Right ventricle myocardium superior (tissue), 1 donor: Measurements from ENCODE around the gene ENTPD8. TPM values are rescaled to one million over a fixed set of nuclear protein-coding genes. Genes with fewer than 3 reads are reported as not detected.

Experiments used
- ATAC-seq: fragments of 200-7000 bp; cut with Tn5 transposase; one replicate; pipeline ENCODE4 v1.9.1; 2020; ENCODE audit warnings: mild to moderate bottlenecking; ENCODE audit not compliant: poor library complexity
- DNase-seq: peaks from one replicate; pipeline ENCODE4 v3.0.0-alpha.2; 2020
- intact Hi-C: fragments of 100-400 bp; cut with DNase I; formaldehyde crosslinking; loops from one replicate; pipeline ENCODE4 v1.11.2; 2022
- total RNA-seq: library from RNA; stranded (reverse); fragmentation: NEBNext Ultra II Directional; extraction: Animal tissue kit (Norgen Biotek cat#: 25700); gene quantifications from one replicate; pipeline ENCODE4 v1.2.1, GENCODE V29; 2021
- donor health status: DM: no; HTN: yes; CAD: no; lungs with severe emphysema.

Gene ENTPD8
- total RNA-seq, 1 donor from 2014 or later = not detected

GRCh38 chr9:137460363-137461315 is 19.5 kb upstream of the ENTPD8 start:
- no peak for ATAC-seq
- intact Hi-C loops = no loop called here
- DNase-seq = peak; percentile 38

DNA sequence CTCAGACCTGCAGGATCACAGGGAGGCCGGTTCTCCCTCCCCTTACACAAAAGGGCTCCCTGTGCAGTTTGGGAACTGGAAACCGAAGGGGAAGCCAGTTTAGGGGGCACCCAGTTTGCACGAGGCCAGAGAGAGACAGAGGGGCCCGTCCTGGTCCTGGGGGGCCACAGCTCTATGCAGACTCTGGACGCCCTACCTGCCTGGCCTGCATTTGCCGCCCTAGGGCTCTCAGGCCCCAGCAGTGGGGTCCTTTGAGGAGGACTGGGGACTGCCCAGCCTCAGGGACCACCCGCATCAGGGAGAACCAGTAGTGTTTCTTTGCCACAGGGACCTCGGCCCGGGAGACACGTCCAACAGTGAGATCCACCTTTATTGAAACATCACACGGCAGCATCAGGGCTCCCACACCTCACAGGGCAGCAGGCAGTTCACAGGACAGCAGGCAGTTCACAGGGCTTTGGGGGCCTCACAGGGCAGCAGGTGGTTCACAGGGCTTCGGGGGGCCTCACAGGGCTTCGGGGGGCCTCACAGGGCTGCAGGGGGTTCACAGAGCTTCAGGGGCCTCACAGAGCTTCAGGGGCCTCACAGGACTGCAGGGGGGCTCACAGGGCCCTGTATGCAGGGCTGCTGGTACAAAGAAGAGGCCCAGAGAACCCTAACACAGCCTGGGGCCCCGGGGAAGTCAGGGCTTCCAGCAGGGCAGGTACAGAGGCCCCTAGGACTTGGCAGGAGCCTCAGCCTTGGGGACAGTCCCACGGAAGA is 18.6 kb upstream of the ENTPD8 start:
- ATAC-seq (no peak), DNase-seq (peak; percentile 37)
- intact Hi-C loops = no loop called here

GRCh38 chr9:137459152-137459600 is 18.0 kb upstream of the ENTPD8 start, which contains the start of gene NSMF:
Gene NSMF (minus strand): TSS chr9:137459334. CDS start chr9:137459102, 232 bp downstream.
- ATAC-seq (peak; percentile 93), DNase-seq (peak; percentile 97)

DNA sequence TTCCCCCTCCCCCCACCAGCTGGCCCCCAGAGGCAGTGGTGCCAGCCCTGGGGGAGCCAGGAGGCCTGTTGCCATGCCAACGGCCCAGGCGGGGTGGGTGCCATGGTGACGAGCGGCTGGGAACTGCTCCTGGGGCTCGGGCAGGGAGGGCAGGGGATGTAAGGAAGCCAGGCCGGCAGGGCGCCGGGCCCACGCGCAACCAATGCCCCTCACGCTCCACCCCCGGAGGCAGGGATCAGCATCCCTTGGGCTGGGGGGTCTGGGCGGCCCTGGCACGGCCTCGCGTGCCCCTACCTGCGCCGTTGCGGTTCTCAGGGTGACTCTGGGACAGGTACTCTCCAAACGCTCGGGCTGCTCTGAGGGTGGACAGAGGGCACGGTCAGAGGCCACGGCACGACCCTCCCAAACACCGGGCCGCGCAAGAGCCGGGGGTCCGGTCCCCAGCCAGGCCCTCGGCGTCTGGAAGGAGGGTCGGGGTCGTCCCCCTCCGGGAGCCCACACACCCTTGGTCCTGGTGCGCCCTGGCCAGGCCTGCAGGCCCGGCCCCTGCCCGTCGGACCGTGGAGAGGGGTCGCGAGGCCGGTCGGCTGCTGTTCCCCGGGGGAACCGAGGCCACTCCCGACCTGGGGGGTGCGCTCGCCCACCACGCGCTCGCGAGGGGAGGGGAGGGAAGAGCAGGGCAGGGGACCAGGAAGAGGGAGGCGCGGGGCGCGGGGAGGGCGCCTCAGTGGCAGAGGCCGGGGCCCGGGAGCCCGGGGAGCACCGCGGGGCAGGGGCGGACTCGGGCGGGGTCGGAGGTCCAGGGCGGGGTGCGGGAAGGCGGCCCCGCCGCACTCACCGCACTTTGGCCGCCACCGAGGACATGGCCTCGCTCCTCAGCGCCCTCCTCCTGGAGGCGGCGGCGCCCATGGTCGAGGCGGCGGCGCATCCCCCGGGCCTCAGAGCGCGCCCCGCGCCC is 17.3 kb upstream of the ENTPD8 start:
- DNase-seq (peak; percentile 49), ATAC-seq (no peak)
- intact Hi-C loops = no loop called here

More at GRCh38 chr9:137459152-137459600, 18.0 kb upstream of the ENTPD8 start, which contains the start of gene NSMF:
- intact Hi-C loops = no loop called here

DNA sequence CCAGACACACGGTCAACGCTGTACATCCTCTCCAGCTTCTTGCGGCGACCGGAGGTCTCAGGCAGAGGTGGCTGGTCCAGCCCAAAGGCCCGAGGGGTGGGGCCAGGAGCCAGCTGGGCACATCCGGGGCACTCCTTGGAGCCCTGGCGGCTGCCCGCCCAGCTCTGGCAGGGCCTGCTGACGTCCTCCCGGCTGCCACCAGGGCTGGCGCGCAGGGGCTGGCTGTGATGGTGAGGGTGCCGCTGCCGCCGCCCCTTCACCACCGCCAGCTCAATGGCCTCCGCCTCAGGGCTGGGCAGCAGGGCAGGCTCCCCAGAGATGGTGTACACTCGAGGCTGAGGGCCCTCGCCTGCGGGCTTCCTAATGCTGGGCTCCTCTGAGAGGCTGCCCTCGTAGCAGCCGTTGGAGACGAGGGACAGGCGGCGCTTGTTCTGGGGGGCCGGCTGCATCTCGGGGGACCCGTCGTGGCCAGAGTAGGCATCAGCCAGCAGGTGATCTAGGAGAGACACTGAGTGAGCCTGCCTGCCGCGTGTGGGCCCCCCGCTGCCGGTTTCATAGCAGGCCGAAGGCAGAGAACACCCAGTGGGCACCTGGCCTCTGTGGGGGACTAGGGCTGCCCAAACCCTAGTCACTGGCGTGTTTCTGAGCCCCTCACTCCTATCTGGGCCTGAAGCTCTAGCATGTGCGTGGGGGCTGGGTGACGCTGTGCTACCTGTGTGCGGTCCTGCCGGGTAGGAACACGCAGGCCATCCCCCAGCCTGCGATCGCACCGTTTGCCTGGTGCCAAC is 16.4 kb upstream of the ENTPD8 start:
- ATAC-seq (no peak), DNase-seq (peak; percentile 43)
- intact Hi-C loops = no loop called here

DNA sequence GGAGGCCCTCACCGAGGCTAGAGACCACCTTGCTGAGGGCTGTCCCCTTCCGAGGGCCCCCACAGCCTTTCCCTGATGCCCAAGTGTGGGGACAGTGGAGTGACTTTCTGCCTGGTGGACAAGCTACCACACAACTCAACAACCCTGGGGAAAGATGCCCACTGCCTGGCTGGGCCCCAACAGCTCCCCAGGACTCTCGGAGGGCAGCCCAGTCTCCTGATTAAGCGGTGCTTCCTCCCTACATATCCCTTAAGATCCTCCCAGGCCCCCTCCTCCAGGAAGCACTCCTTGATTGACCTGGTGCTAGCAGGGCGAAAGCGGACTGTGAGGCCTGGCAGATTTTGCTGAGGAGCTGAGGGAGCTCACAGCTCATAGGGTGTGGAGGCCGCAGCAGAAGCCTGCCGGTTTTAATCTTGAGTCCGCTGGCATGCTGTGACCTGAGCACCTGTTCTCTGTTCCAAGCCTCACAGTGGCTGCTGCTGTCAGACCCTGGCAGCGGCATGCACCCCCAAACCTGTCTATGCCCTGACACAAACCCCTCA is 15.8 kb upstream of the ENTPD8 start:
- ATAC-seq (no peak), DNase-seq (peak; percentile 41)
- intact Hi-C loops = no loop called here

- DNase-seq = peak; percentile 30
- ATAC-seq = no peak
- intact Hi-C loops = no loop called here
Observed at GRCh38 chr9:137456061-137456863, 15.1 kb upstream of the ENTPD8 start.

DNA sequence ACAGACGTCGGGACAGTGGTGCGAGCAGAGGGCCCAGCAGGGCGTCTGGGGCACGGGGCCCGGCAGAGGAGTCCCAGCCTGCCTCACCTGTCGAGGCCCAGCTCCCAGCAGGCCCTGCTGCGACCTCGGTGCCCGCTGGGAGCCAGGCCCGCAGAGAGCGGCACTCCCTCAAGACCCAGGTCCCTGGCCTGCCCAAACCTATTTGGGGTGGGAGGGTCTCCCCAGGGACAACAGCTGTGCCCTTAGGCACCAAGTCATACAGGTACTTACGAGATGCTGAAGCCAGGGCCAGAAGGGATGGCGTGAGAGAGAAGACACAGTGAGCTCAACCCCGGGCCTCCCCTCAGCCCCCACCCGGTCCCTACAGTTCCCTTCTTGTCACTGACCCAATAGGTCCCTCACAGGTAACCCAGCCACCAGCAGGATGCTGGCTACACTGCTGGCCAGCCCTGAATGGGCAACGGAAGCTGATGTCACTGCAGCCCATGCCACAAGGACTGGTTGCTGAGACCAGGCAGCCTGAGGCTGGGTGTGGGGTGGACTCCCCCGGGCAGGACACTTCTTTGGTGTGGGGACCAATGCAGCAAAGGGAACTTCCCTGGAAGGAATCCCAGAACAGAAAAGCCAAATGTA is 14.3 kb upstream of the ENTPD8 start:
- intact Hi-C loops = no loop called here
- ATAC-seq (no peak), DNase-seq (peak; percentile 23)

DNA sequence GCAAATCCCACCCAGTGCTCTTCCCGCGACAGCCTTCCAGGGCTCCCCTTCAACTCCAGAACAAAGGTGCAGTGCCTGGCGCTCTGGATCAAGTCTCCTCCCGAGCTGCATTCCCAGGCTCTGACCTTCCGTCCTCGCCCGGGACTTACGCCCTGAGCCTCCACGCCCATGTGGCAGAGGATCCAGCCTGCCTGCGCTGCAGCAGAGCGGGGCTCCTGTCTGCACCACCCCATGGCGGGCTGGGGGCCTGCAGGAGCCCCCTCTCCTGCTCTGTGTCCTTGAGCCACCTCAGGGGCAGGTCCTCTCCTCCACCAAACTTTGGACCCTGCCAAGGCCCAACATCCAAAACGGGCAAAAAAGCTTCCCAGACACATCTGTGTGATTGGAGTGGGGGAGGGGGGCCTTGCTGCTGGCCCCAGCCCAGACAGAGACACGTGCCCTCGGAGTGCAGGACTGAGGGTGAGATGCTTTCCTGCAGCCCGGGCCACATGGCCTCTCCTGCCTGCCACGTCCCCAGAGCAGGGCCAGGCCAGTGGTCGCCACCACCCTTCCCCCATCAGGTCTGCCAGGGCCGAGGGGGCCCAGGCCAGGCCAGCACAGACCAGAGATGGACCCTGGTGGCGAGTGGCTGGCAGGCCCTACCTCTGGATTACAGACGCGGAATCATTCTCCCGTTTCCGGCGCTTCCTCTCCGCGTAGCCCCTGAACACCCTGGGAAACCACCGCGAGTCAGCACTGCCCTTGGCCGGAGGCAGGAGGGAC is 13.6 kb upstream of the ENTPD8 start:
- peak; percentile 5 for ATAC-seq
- intact Hi-C loops = no loop called here
- peak; percentile 48 for DNase-seq

DNA sequence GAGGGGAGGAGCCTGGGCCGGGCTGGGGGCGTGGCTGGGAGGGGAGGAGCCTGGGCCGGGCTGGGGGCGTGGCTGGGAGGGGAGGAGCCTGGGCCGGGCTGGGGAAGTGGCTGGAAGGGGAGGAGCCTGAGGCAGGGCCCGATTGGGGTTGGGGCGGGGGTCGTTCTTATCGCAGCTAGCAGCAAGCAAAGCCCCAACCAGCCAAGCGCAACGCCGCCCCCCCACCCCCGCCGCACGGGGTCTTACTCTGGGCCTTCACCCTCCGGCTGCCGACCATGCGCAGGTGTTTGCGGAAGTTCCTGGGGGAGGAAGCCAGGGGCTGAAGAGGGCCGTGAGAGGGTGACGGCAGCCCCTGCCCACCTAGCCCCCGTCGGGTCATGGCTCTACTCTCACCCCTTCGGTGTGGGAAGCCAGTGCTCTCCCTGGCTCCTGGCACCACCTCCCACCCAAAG is 13.0 kb upstream of the ENTPD8 start:
- intact Hi-C loops = no loop called here
- ATAC-seq (peak; percentile 49), DNase-seq (peak; percentile 77)

- DNase-seq = peak; percentile 83
- intact Hi-C loops = no loop called here
- peak; percentile 65 for ATAC-seq
Observed at GRCh38 chr9:137453643-137454081, 12.5 kb upstream of the ENTPD8 start.

- DNase-seq = peak; percentile 62
- intact Hi-C loops = no loop called here
- ATAC-seq = peak; percentile 1
Observed at GRCh38 chr9:137452761-137453642, 11.8 kb upstream of the ENTPD8 start.

DNA sequence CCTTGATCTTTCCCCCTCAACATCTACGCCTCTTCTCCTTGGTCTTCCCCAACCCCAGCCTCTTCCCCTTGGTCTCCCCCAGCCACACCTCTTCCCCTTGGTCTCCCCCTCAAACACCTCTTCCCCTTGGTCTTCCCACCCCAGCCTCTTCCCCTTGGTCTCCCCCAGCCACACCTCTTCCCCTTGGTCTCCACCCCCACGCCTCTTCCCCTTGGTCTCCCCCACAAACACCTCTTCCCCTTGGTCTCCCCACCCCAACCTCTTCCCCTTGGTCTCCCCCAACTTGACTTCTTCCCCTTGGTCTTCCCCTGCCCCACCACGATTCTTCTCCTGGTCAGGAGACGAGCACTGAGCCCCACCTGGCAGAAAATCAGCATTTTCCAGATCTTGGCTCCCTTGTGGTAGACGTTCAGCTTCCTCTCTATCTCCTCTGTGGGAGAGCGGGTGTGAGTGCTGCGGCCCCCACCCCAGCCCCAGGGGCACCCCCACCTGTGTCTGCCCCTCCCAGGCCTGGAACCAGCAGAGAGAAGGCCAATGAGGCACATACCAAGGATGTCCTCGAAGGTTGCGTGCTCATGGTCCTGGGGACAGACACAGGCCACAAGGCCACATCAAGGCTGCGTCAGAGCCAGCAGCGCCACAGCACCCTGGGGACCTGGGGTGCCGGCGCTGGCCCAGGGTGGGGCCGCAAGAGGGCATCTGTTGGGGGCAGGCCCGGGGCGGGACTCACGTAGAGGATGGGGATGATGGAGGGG is 11.0 kb upstream of the ENTPD8 start:
- intact Hi-C loops = no loop called here
- no peak for ATAC-seq
- DNase-seq = peak; percentile 43
